ENCODE measurements around the gene BRINP1.

Gene BRINP1

GRCh38 chr9:119339056-119339455 is 30.2 kb downstream of the BRINP1 start:
- DNase-seq (ENCODE audit: low read depth): no peak

- DNase-seq (ENCODE audit: low read depth): no peak
Measured at GRCh38 chr9:119337573-119337972, 31.7 kb downstream of the BRINP1 start.

- no peak for DNase-seq (ENCODE audit: low read depth)
Measured at GRCh38 chr9:119334745-119335144, 34.5 kb downstream of the BRINP1 start.

GRCh38 chr9:119333507-119334229 is 35.6 kb downstream of the BRINP1 start:
- no peak for DNase-seq (ENCODE audit: low read depth)

GRCh38 chr9:119332522-119332921 is 36.7 kb downstream of the BRINP1 start:
- DNase-seq (ENCODE audit: low read depth): no peak

- no peak for DNase-seq (ENCODE audit: low read depth)
Measured at GRCh38 chr9:119322184-119322583, 47.1 kb downstream of the BRINP1 start.

- no peak for DNase-seq (ENCODE audit: low read depth)
Measured at GRCh38 chr9:119318371-119318770, 50.9 kb downstream of the BRINP1 start.

GRCh38 chr9:119313846-119314245 is 55.4 kb downstream of the BRINP1 start:
- DNase-seq (ENCODE audit: low read depth): no peak

GRCh38 chr9:119310741-119311140 is 58.5 kb downstream of the BRINP1 start:
- no peak for DNase-seq (ENCODE audit: low read depth)

GRCh38 chr9:119307471-119307870 is 61.8 kb downstream of the BRINP1 start:
- no peak for DNase-seq (ENCODE audit: low read depth)

GRCh38 chr9:119304555-119304954 is 64.7 kb downstream of the BRINP1 start:
- DNase-seq (ENCODE audit: low read depth): no peak

- no peak for DNase-seq (ENCODE audit: low read depth)
Measured at GRCh38 chr9:119302988-119303698, 66.1 kb downstream of the BRINP1 start.

- DNase-seq (ENCODE audit: low read depth): no peak
Measured at GRCh38 chr9:119298076-119298853, 71.0 kb downstream of the BRINP1 start.

- no peak for DNase-seq (ENCODE audit: low read depth)
Measured at GRCh38 chr9:119291554-119291953, 77.7 kb downstream of the BRINP1 start.

- no peak for DNase-seq (ENCODE audit: low read depth)
Measured at GRCh38 chr9:119289740-119290433, 79.3 kb downstream of the BRINP1 start.

GRCh38 chr9:119284587-119285337 is 84.5 kb downstream of the BRINP1 start:
- no peak for DNase-seq (ENCODE audit: low read depth)

- no peak for DNase-seq (ENCODE audit: low read depth)
Measured at GRCh38 chr9:119284118-119284517, 85.1 kb downstream of the BRINP1 start.

GRCh38 chr9:119283078-119283794 is 86.0 kb downstream of the BRINP1 start:
- DNase-seq (ENCODE audit: low read depth): no peak

GRCh38 chr9:119282476-119283077 is 86.7 kb downstream of the BRINP1 start:
- DNase-seq (ENCODE audit: low read depth): no peak

GRCh38 chr9:119280740-119281485 is 88.3 kb downstream of the BRINP1 start:
- DNase-seq (ENCODE audit: low read depth): no peak
